ENCODE data around the gene GABBR2. TPM values are rescaled to one million over a fixed set of nuclear protein-coding genes. Genes with fewer than 3 reads are reported as not detected.

Gene GABBR2
- total and polyA plus RNA-seq, 2 experiments from 2014 or later, result 0.89 to 1.3 TPM

GRCh38 chr9:98315551-98316060 lies 393.1 kb downstream of the GABBR2 start:
- H3K9me2 ChIP-seq (ENCODE audit: insufficient read depth), result no peaks in the 10 kb centered on the region
- H3K27ac ChIP-seq (ENCODE audit: low read depth), result no peak overlapping the region
- no peak overlapping the region for H3K4me2 ChIP-seq
- peaks cover 11% of the 10 kb centered on the region; the same call in 1 of the 2 replicates for H3K4me1 ChIP-seq (ENCODE audit: insufficient read depth)
- H2AFZ ChIP-seq, result no peak overlapping the region
- no peaks in the 10 kb centered on the region for H3K36me3 ChIP-seq (ENCODE audit: insufficient read depth)
- Mint-ChIP-seq H3K27ac (no peak overlapping the region), H3K27me3 (ENCODE audit: insufficient read depth, low read depth, poor library complexity) (peaks cover 5% of the 10 kb centered on the region), H3K4me3 (no peak overlapping the region), H3K4me1 (peaks cover 12% of the 10 kb centered on the region; the same call in 2 of the 3 replicates), H3K36me3 (ENCODE audit: low read depth) (no peaks in the 10 kb centered on the region), H3K9me3 (no peaks in the 10 kb centered on the region)
- H4K20me1 ChIP-seq (replicated peaks; ENCODE audit: insufficient read depth), result no peaks in the 10 kb centered on the region
- no peaks in the 10 kb centered on the region for H3F3A ChIP-seq (replicated peaks; ENCODE audit: low read depth)
- no peak overlapping the region for H3K4me3 ChIP-seq
- H3K79me2 ChIP-seq (replicated peaks; ENCODE audit: insufficient read depth), result no peaks in the 10 kb centered on the region
- peak; percentile 98 for DNase-seq (ENCODE audit: low spot score)
- no peak for TF ChIP-seq ETS1 (IDR thresholded peaks at IDR 0.05)
- peak; percentile 61 for TF ChIP-seq CREB1 (CRISPR knock-in tag; IDR thresholded peaks at IDR 0.05; ENCODE audit: low read depth)
- TF ChIP-seq ZNF331 (CRISPR knock-in tag; IDR thresholded peaks at IDR 0.05; ENCODE audit: low read depth), result no peak
- TF ChIP-seq STAT1 (IDR thresholded peaks at IDR 0.05; ENCODE audit: unreplicated experiment), result no peak
- TF ChIP-seq CTCF (conservative IDR thresholded peaks at IDR 0.05; ENCODE audit: low read depth in 2 of 2), result peak; percentile 96 to 99
- no peaks in the 10 kb centered on the region for H3K27me3 ChIP-seq (ENCODE audit: insufficient read depth)
- ATAC-seq, result peak; percentile 99

- Histone ChIP-seq H3K27me3 (ENCODE audit: insufficient read depth) (no peaks in the 10 kb centered on the region), H3K9me2 (ENCODE audit: insufficient read depth) (no peaks in the 10 kb centered on the region), H3K4me3 (no peak overlapping the region), H3K79me2 (replicated peaks; ENCODE audit: insufficient read depth) (no peaks in the 10 kb centered on the region), H3F3A (replicated peaks; ENCODE audit: low read depth) (no peaks in the 10 kb centered on the region), H3K36me3 (ENCODE audit: insufficient read depth) (no peaks in the 10 kb centered on the region), H4K20me1 (replicated peaks; ENCODE audit: insufficient read depth) (no peaks in the 10 kb centered on the region), H3K27ac (ENCODE audit: low read depth) (no peak overlapping the region), H3K4me2 (no peak overlapping the region; the same call in 1 of the 2 replicates), H3K4me1 (ENCODE audit: insufficient read depth) (peaks cover 11% of the 10 kb centered on the region; the same call in 1 of the 2 replicates), H2AFZ (peak overlapping the region; percentile 47; the same call in 1 of the 2 replicates)
- Mint-ChIP-seq H3K36me3 (ENCODE audit: low read depth) (no peaks in the 10 kb centered on the region), H3K27me3 (ENCODE audit: insufficient read depth, low read depth, poor library complexity) (peaks cover 5% of the 10 kb centered on the region), H3K27ac (no peak overlapping the region), H3K9me3 (no peaks in the 10 kb centered on the region), H3K4me3 (no peak overlapping the region), H3K4me1 (peaks cover 12% of the 10 kb centered on the region; the same call in 2 of the 3 replicates)
- DNase-seq (ENCODE audit: low spot score) (no peak), ATAC-seq (peak; percentile 21)
- TF ChIP-seq ZNF114 (CRISPR knock-in tag; IDR thresholded peaks at IDR 0.05) (no peak), POLR2AphosphoS5 (IDR thresholded peaks at IDR 0.05; ENCODE audit: low read depth) (no peak), ZNF331 (CRISPR knock-in tag; IDR thresholded peaks at IDR 0.05; ENCODE audit: low read depth) (no peak), JUNB (IDR thresholded peaks at IDR 0.05; ENCODE audit: unreplicated experiment) (no peak), CTCF (conservative IDR thresholded peaks at IDR 0.05; ENCODE audit: low read depth in 2 of 2) (no peak), ZNF462 (CRISPR knock-in tag; IDR thresholded peaks at IDR 0.05) (no peak), CREB1 (CRISPR knock-in tag; IDR thresholded peaks at IDR 0.05; ENCODE audit: low read depth) (no peak)
Measured at GRCh38 chr9:98315067-98315453, 393.7 kb downstream of the GABBR2 start.

All from GM23338 (cell line).